ENCODE results near the gene DOK5.

- TF ChIP-seq CTCF (IDR thresholded peaks at IDR 0.05; ENCODE audit: insufficient read depth, low read length, poor library complexity, severe bottlenecking) (no peak), EZH2phosphoT487 (conservative IDR thresholded peaks at IDR 0.05; ENCODE audit: low read length) (no peak)
These were observed 40.6 kb downstream of the DOK5 start for GRCh38 chr20:54515793-54516628.

All from SU-DHL-6 (cell line).